ENCODE measurements around the gene ARAP1. TPM values are rescaled to one million over a fixed set of nuclear protein-coding genes. Genes with fewer than 3 reads are reported as not detected.

Gene ARAP1
- total and polyA plus RNA-seq, 2 of the 8 experiments (the other 6 are each of a cell fraction or from before 2014, with no cell fraction given): 25.7 to 61.6 TPM

DNA sequence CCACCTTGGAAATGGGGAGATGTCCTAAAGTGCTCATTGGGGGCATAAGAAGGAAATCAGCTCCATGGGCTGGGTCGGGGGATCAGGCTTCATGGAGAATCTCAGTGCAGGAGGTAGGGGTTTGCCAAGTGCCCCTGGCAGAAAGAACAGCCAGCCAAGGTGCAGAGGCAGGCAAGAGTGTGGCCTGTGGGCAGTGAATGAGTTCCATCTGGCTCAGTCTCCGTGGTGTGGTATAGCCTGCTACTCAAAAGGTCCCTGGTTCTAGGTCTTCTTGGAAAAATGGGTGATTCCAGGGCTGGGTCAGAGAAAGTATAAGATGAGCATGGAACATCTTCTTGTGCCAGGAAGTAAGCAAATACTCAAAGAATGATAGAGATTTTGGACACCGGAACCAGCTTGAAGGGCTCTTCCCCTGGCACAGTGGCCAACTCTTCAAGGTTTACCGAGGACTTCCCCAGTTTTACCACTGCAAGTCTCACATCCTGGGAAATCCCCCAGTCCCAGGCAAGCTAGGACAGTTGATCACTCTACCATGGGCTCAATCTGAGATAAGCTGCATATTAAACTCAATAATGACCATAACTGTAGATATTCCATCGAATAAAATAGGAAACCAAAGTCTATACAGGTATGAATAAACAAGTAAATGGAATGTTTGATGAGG, 10.6 kb upstream of the ARAP1 start (continued):
- TF ChIP-seq, protein P1, sequence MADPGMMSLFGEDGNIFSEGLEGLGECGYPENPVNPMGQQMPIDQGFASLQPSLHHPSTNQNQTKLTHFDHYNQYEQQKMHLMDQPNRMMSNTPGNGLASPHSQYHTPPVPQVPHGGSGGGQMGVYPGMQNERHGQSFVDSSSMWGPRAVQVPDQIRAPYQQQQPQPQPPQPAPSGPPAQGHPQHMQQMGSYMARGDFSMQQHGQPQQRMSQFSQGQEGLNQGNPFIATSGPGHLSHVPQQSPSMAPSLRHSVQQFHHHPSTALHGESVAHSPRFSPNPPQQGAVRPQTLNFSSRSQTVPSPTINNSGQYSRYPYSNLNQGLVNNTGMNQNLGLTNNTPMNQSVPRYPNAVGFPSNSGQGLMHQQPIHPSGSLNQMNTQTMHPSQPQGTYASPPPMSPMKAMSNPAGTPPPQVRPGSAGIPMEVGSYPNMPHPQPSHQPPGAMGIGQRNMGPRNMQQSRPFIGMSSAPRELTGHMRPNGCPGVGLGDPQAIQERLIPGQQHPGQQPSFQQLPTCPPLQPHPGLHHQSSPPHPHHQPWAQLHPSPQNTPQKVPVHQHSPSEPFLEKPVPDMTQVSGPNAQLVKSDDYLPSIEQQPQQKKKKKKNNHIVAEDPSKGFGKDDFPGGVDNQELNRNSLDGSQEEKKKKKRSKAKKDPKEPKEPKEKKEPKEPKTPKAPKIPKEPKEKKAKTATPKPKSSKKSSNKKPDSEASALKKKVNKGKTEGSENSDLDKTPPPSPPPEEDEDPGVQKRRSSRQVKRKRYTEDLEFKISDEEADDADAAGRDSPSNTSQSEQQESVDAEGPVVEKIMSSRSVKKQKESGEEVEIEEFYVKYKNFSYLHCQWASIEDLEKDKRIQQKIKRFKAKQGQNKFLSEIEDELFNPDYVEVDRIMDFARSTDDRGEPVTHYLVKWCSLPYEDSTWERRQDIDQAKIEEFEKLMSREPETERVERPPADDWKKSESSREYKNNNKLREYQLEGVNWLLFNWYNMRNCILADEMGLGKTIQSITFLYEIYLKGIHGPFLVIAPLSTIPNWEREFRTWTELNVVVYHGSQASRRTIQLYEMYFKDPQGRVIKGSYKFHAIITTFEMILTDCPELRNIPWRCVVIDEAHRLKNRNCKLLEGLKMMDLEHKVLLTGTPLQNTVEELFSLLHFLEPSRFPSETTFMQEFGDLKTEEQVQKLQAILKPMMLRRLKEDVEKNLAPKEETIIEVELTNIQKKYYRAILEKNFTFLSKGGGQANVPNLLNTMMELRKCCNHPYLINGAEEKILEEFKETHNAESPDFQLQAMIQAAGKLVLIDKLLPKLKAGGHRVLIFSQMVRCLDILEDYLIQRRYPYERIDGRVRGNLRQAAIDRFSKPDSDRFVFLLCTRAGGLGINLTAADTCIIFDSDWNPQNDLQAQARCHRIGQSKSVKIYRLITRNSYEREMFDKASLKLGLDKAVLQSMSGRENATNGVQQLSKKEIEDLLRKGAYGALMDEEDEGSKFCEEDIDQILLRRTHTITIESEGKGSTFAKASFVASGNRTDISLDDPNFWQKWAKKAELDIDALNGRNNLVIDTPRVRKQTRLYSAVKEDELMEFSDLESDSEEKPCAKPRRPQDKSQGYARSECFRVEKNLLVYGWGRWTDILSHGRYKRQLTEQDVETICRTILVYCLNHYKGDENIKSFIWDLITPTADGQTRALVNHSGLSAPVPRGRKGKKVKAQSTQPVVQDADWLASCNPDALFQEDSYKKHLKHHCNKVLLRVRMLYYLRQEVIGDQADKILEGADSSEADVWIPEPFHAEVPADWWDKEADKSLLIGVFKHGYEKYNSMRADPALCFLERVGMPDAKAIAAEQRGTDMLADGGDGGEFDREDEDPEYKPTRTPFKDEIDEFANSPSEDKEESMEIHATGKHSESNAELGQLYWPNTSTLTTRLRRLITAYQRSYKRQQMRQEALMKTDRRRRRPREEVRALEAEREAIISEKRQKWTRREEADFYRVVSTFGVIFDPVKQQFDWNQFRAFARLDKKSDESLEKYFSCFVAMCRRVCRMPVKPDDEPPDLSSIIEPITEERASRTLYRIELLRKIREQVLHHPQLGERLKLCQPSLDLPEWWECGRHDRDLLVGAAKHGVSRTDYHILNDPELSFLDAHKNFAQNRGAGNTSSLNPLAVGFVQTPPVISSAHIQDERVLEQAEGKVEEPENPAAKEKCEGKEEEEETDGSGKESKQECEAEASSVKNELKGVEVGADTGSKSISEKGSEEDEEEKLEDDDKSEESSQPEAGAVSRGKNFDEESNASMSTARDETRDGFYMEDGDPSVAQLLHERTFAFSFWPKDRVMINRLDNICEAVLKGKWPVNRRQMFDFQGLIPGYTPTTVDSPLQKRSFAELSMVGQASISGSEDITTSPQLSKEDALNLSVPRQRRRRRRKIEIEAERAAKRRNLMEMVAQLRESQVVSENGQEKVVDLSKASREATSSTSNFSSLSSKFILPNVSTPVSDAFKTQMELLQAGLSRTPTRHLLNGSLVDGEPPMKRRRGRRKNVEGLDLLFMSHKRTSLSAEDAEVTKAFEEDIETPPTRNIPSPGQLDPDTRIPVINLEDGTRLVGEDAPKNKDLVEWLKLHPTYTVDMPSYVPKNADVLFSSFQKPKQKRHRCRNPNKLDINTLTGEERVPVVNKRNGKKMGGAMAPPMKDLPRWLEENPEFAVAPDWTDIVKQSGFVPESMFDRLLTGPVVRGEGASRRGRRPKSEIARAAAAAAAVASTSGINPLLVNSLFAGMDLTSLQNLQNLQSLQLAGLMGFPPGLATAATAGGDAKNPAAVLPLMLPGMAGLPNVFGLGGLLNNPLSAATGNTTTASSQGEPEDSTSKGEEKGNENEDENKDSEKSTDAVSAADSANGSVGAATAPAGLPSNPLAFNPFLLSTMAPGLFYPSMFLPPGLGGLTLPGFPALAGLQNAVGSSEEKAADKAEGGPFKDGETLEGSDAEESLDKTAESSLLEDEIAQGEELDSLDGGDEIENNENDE (IDR thresholded peaks at IDR 0.05; ENCODE audit: insufficient replicate concordance, low read length): no peak
- no peak for TF ChIP-seq FOSL1 (IDR thresholded peaks at IDR 0.05; ENCODE audit: insufficient read depth, low read depth, low read length)
- TF ChIP-seq SIN3A (conservative IDR thresholded peaks at IDR 0.05 in 1 of 2, IDR thresholded peaks at IDR 0.05 in 1 of 2; ENCODE audit: low read depth in 1 of 2, low read length in 2 of 2): no peak
- no peak for TF ChIP-seq TBP (IDR thresholded peaks at IDR 0.05; ENCODE audit: low read depth, low read length)
- TF ChIP-seq YY1 (IDR thresholded peaks at IDR 0.05; ENCODE audit: low read depth, low read length): no peak
- no peak for TF ChIP-seq BRCA1 (IDR thresholded peaks at IDR 0.05; ENCODE audit: low read depth, low read length)
- TF ChIP-seq RXRA (IDR thresholded peaks at IDR 0.05; ENCODE audit: insufficient read depth, low read depth, low read length): no peak
- TF ChIP-seq, protein P2, sequence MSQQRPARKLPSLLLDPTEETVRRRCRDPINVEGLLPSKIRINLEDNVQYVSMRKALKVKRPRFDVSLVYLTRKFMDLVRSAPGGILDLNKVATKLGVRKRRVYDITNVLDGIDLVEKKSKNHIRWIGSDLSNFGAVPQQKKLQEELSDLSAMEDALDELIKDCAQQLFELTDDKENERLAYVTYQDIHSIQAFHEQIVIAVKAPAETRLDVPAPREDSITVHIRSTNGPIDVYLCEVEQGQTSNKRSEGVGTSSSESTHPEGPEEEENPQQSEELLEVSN (IDR thresholded peaks at IDR 0.05): no peak
- TF ChIP-seq POU5F1 (IDR thresholded peaks at IDR 0.05; ENCODE audit: low read depth, low read length): no peak

Data from H1 (cell line).